H1 (cell line): ENCODE results near the gene NFASC. TPM values are rescaled to one million over a fixed set of nuclear protein-coding genes. Genes with fewer than 3 reads are reported as not detected.
A peak's percentile ranks its signal among the peaks of the same experiment; 100 is the strongest.

Experiments used
- CTCF ChIA-PET: fragments of 300-600 bp; sonication (Branson Sonifier 250); formaldehyde crosslinking; loops from one replicate; lab custom pipeline; 2021; ENCODE audit not compliant: partially characterized antibody; lab: Charles Lee
- POLR2A ChIA-PET: fragments of 300-600 bp; sonication (Branson Sonifier 250); formaldehyde crosslinking; loops from one replicate; lab custom pipeline; 2021; ENCODE audit warnings: inconsistent platforms; ENCODE audit not compliant: partially characterized antibody; lab: Charles Lee
- DNase-seq, 2 experiments: peaks; one replicate each; pipeline versions ENCODE4 v3.0.0 to v3.0.0-alpha.2; 2010 to 2022; ENCODE audit warnings: low spot score in 2 of 2, low read depth in 1 of 2, mixed read lengths in 1 of 2
- FAIRE-seq: peaks from 2 replicates; lab custom pipeline; 2011; peaks lifted over from hg19 to GRCh38; lab: Jason Lieb, UNC
- H2AFZ ChIP-seq: 2 replicates; pipeline ENCODE4 v1.8.1; 2012; ENCODE audit warnings: low read length, inconsistent platforms
- H2AK5ac ChIP-seq: 2 replicates; pipeline ENCODE4 v1.6.1; 2013; ENCODE audit warnings: low read depth, low read length
- H2BK120ac ChIP-seq: replicated peaks from 2 replicates; pipeline ENCODE3; 2013; ENCODE audit warnings: low read depth, low read length, inconsistent platforms
- H2BK12ac ChIP-seq: 2 replicates; pipeline ENCODE4 v1.6.1; 2013; ENCODE audit warnings: low read depth, low read length
- H2BK15ac ChIP-seq: 2 replicates; pipeline ENCODE4 v1.6.1; 2013; ENCODE audit warnings: low read length
- H2BK20ac ChIP-seq: 2 replicates; pipeline ENCODE4 v1.6.1; 2013; ENCODE audit warnings: low read length
- H2BK5ac ChIP-seq: 2 replicates; pipeline ENCODE4 v1.6.1; 2013; ENCODE audit warnings: low read depth, low read length
- H3K14ac ChIP-seq: 2 replicates; pipeline ENCODE4 v1.6.1; 2013; ENCODE audit warnings: inconsistent platforms; ENCODE audit not compliant: insufficient read length
- H3K18ac ChIP-seq: 2 replicates; pipeline ENCODE4 v1.6.1; 2013; ENCODE audit warnings: low read length; ENCODE audit errors: extremely low read depth
- H3K23ac ChIP-seq: 2 replicates; pipeline ENCODE4 v1.6.1; 2013; ENCODE audit warnings: inconsistent platforms; ENCODE audit not compliant: insufficient read length
- H3K23me2 ChIP-seq: 2 replicates; pipeline ENCODE4 v1.6.1; 2013; ENCODE audit warnings: low read depth, low read length
- H3K27ac ChIP-seq: 2 replicates; pipeline ENCODE4 v1.6.1; 2011; ENCODE audit warnings: low read depth, low read length, inconsistent platforms
- H3K27me3 ChIP-seq, 4 experiments: replicated peaks in 1 of 4; 1 replicate in 1 of 4; 2 replicates in 3 of 4; pipeline versions ENCODE4 v1.6.1 to v1.8.1; 2011 to 2013; ENCODE audit warnings: low read length in 3 of 4, mild to moderate bottlenecking in 3 of 4, inconsistent platforms in 2 of 4, mixed read lengths in 2 of 4, moderate library complexity in 1 of 4; ENCODE audit not compliant: control insufficient read depth in 3 of 4, insufficient read depth in 3 of 4; ENCODE audit errors: extremely low read depth in 1 of 4
- H3K36me3 ChIP-seq, 4 experiments: 2 replicates each; pipeline versions ENCODE4 v1.6.1 to v1.8.1; 2011 to 2013; ENCODE audit warnings: mild to moderate bottlenecking in 4 of 4, low read length in 3 of 4, moderate library complexity in 2 of 4, control low read depth in 1 of 4, inconsistent platforms in 1 of 4; ENCODE audit not compliant: insufficient read depth in 4 of 4, control insufficient read depth in 2 of 4
- H3K4ac ChIP-seq: replicated peaks from 2 replicates; pipeline ENCODE3; 2013; ENCODE audit warnings: low read length, low read depth, mixed read lengths, inconsistent platforms; ENCODE audit not compliant: insufficient read length
- H3K4me1 ChIP-seq, 4 experiments: replicated peaks in 1 of 4; 1 replicate in 1 of 4; 2 replicates in 3 of 4; pipeline versions ENCODE4 v1.6.1 to v1.8.1; 2011 to 2013; ENCODE audit warnings: low read length in 3 of 4, inconsistent platforms in 2 of 4, mixed read lengths in 1 of 4; ENCODE audit not compliant: insufficient read depth in 4 of 4, control insufficient read depth in 3 of 4
- H3K4me2 ChIP-seq, 2 experiments: 2 replicates each; pipeline versions ENCODE4 v1.6.1 to v1.8.1; 2011 to 2013; ENCODE audit warnings: low read depth in 2 of 2, low read length in 2 of 2, control low read depth in 1 of 2, inconsistent platforms in 1 of 2, mild to moderate bottlenecking in 1 of 2; ENCODE audit not compliant: insufficient read depth in 1 of 2
- H3K4me3 ChIP-seq, 4 experiments: fragments of 200-600, 300-600 bp in 1 of 4; sonication (generic), shearing (Covaris generic), sonication (Bioruptor Twin) in 1 of 4; 2 replicates each; pipeline versions ENCODE4 v1.5.1 to v1.8.1; 2011 to 2016; ENCODE audit warnings: low read length in 4 of 4, low read depth in 3 of 4, control low read depth in 2 of 4, inconsistent platforms in 2 of 4, mild to moderate bottlenecking in 2 of 4, mixed read lengths in 1 of 4, moderate library complexity in 1 of 4; ENCODE audit not compliant: insufficient read depth in 2 of 4; ENCODE audit errors: extremely low read depth in 1 of 4
- H3K56ac ChIP-seq: replicated peaks from 2 replicates; pipeline ENCODE3; 2013; ENCODE audit warnings: low read depth, mild to moderate bottlenecking, mixed read lengths, low read length, inconsistent platforms; ENCODE audit not compliant: insufficient read length
- H3K79me1 ChIP-seq: 2 replicates; pipeline ENCODE4 v1.6.1; 2013; ENCODE audit warnings: low read depth, low read length, control low read depth
- H3K79me2 ChIP-seq, 2 experiments: 2 replicates each; pipeline versions ENCODE4 v1.6.1 to v1.8.1; 2012 to 2013; ENCODE audit warnings: low read length in 2 of 2, mild to moderate bottlenecking in 2 of 2, inconsistent platforms in 1 of 2; ENCODE audit not compliant: insufficient read depth in 2 of 2, control insufficient read depth in 1 of 2
- H3K9ac ChIP-seq, 4 experiments: replicated peaks in 1 of 4; 1 replicate in 1 of 4; 2 replicates in 3 of 4; pipeline versions ENCODE4 v1.6.1 to v1.8.1; 2011 to 2013; ENCODE audit warnings: low read depth in 3 of 4, low read length in 3 of 4, control low read depth in 2 of 4, mild to moderate bottlenecking in 2 of 4, moderate library complexity in 2 of 4, inconsistent platforms in 1 of 4; ENCODE audit errors: extremely low read depth in 1 of 4
- H3K9me3 ChIP-seq, 2 experiments: 2 replicates each; pipeline versions ENCODE4 v1.6.1 to v1.8.1; 2012 to 2013; ENCODE audit warnings: mild to moderate bottlenecking in 2 of 2, moderate library complexity in 2 of 2, control low read depth in 1 of 2, inconsistent platforms in 1 of 2, low read depth in 1 of 2, low read length in 1 of 2, mixed read lengths in 1 of 2; ENCODE audit not compliant: insufficient read depth in 2 of 2
- H4K20me1 ChIP-seq, 2 experiments: replicated peaks in 1 of 2; 2 replicates each; pipeline versions ENCODE3 to v1.8.1; 2011 to 2013; ENCODE audit warnings: inconsistent platforms in 2 of 2, low read length in 2 of 2, mild to moderate bottlenecking in 1 of 2; ENCODE audit not compliant: insufficient read depth in 2 of 2, control insufficient read depth in 1 of 2
- H4K5ac ChIP-seq: 2 replicates; pipeline ENCODE4 v1.6.1; 2013; ENCODE audit warnings: low read length, low read depth, mixed read lengths, inconsistent platforms; ENCODE audit not compliant: insufficient read length
- H4K8ac ChIP-seq: 2 replicates; pipeline ENCODE4 v1.8.0; 2013; ENCODE audit warnings: mild to moderate bottlenecking, moderate library complexity, low read length, inconsistent platforms; ENCODE audit not compliant: insufficient read depth; ENCODE audit errors: extremely low read depth
- H4K91ac ChIP-seq: replicated peaks from 2 replicates; pipeline ENCODE3; 2013; ENCODE audit warnings: low read length, mixed read lengths, inconsistent platforms; ENCODE audit not compliant: insufficient read length
- BCL11A ChIP-seq, 2 experiments: IDR thresholded peaks; one replicate each; pipeline ENCODE4 v1.6.1; 2011; ENCODE audit warnings: low read depth in 2 of 2, low read length in 2 of 2, mild to moderate bottlenecking in 2 of 2
- CTCF ChIP-seq, 3 experiments: IDR thresholded peaks; 1 replicate in 2 of 3; 2 replicates in 1 of 3; pipeline versions ENCODE4 v1.5.1 to v1.6.1; 2011; ENCODE audit warnings: low read length in 3 of 3, mild to moderate bottlenecking in 3 of 3, inconsistent platforms in 2 of 3, low read depth in 1 of 3, moderate library complexity in 1 of 3; ENCODE audit not compliant: insufficient read depth in 1 of 3; ENCODE audit errors: control extremely low read depth in 1 of 3
- GABPA ChIP-seq: IDR thresholded peaks from 2 replicates; pipeline ENCODE4 v1.6.1; 2011; ENCODE audit warnings: mild to moderate bottlenecking, low read length, moderate library complexity, borderline replicate concordance; ENCODE audit not compliant: insufficient read depth
- GTF2F1 ChIP-seq: IDR thresholded peaks from 2 replicates; pipeline ENCODE4 v1.6.1; 2012; ENCODE audit warnings: low read depth, low read length, improper control_type of control experiment, borderline replicate concordance
- JUN ChIP-seq: IDR thresholded peaks from 2 replicates; pipeline ENCODE4 v1.6.1; 2011; ENCODE audit warnings: low read depth, mild to moderate bottlenecking, improper control_type of control experiment, low read length
- KDM4A ChIP-seq: IDR thresholded peaks from one replicate; pipeline ENCODE4 v1.7.1; 2012; ENCODE audit warnings: low read depth, mild to moderate bottlenecking, moderate library complexity, low read length, inconsistent platforms; ENCODE audit not compliant: severe bottlenecking
- MAFK ChIP-seq: IDR thresholded peaks from 2 replicates; pipeline ENCODE4 v1.6.1; 2012; ENCODE audit warnings: low read depth, mild to moderate bottlenecking, improper control_type of control experiment, low read length
- NANOG ChIP-seq: IDR thresholded peaks from 2 replicates; pipeline ENCODE4 v1.6.1; 2011; ENCODE audit warnings: low read length, low read depth, mild to moderate bottlenecking, inconsistent platforms; ENCODE audit not compliant: insufficient read depth, poor library complexity, severe bottlenecking
- SP2 ChIP-seq: IDR thresholded peaks from 2 replicates; pipeline ENCODE4 v1.6.1; 2012; ENCODE audit warnings: mild to moderate bottlenecking, low read length, inconsistent platforms
- TAF1 ChIP-seq: IDR thresholded peaks from 2 replicates; pipeline ENCODE4 v1.6.1; 2011; ENCODE audit warnings: mild to moderate bottlenecking, low read depth, low read length
- WGBS, 2 experiments: shearing (Covaris generic) in 1 of 2; methylation state at CpG; one replicate each; pipeline versions ENCODE4 v1.1.6 to v1.1.7; 2013 to 2015; ENCODE audit warnings: low lambda C conversion rate in 2 of 2, mixed read lengths in 2 of 2, inconsistent platforms in 1 of 2, low coverage in 1 of 2, missing lambda C conversion rate in 1 of 2; ENCODE audit not compliant: insufficient replicate concordance in 2 of 2, insufficient coverage in 1 of 2, insufficient read length in 1 of 2; ENCODE audit errors: extremely low coverage in 1 of 2, missing lambda C conversion rate in 1 of 2; 5-methylcytosine and 5-hydroxymethylcytosine counted together
- polyA plus RNA-seq, 7 experiments: library from polyadenylated mRNA; depleted of rRNA in 3 of 7; stranded (reverse) in 5 of 7; unstranded in 2 of 7; fragments of >200 nt in 5 of 7; fragments of 200-250 nt in 2 of 7; gene quantifications; 1 replicate in 5 of 7; 2 replicates in 1 of 7; 4 replicates in 1 of 7; pipeline versions ENCODE4 v1.2.1 to v1.2.3, GENCODE V29; 2011 to 2013; ENCODE audit warnings: missing spikeins in 2 of 7, mixed read lengths in 2 of 7
- total RNA-seq: library from RNA; stranded (reverse); fragmentation: NEBNext Ultra II Directional; extraction: Animal tissue kit (Norgen Biotek cat#: 25700); gene quantifications from 2 replicates; pipeline ENCODE4 v1.2.1, GENCODE V29; 2021

The NFASC gene
- total and polyA plus RNA-seq, 2 of the 8 experiments (the other 6 are each of a cell fraction or from before 2014, with no cell fraction given) = 5.0 to 15.2 TPM

GRCh38 chr1:204990721-204991341 lies 120.2 kb downstream of the NFASC start:
- no peak overlapping the region for H3K27ac ChIP-seq
- no peaks in the 10 kb centered on the region for H3K9me3 ChIP-seq
- peak overlapping the region; percentile 34; the same call in 1 of the 2 replicates for H2AK5ac ChIP-seq
- H2BK120ac ChIP-seq = no peak overlapping the region
- H3K14ac ChIP-seq = no peak overlapping the region
- no peaks in the 10 kb centered on the region for H3K79me2 ChIP-seq
- H4K8ac ChIP-seq = no peak overlapping the region
- no peak overlapping the region for H2AFZ ChIP-seq
- no peaks in the 10 kb centered on the region for H3K36me3 ChIP-seq
- CTCF ChIA-PET = interaction anchor here (1.5 to 33.8 kb wide), 7 partner anchors 10 to 266 kb away, joined by 5 to 1336 read pairs (median 41); partner anchors contain the start of gene TMEM81
- DNase-seq (no peak), FAIRE-seq (no peak)
- peak overlapping the region; percentile 21; the same call in 1 of the 2 replicates for H2BK20ac ChIP-seq
- no peak overlapping the region for H4K5ac ChIP-seq
- no peak overlapping the region for H2BK15ac ChIP-seq
- H3K4me3 ChIP-seq = no peak overlapping the region
- H3K23me2 ChIP-seq = no peaks in the 10 kb centered on the region
- no peak overlapping the region for H3K9ac ChIP-seq
- no peak overlapping the region for H3K18ac ChIP-seq
- H3K23ac ChIP-seq = no peak overlapping the region
- POLR2A ChIA-PET = interaction anchor here (0.9 to 4.1 kb wide), 3 partner anchors 12 to 70 kb away, joined by 3 to 16 read pairs (median 3); no protein-coding TSS in a partner anchor
- H2BK12ac ChIP-seq = peak overlapping the region; percentile 62; the same call in 1 of the 2 replicates
- H3K4me1 ChIP-seq = peaks cover 10 to 27% (median 19%) of the 10 kb centered on the region in 4 experiments
- H4K91ac ChIP-seq = peak overlapping the region; percentile 15
- no peaks in the 10 kb centered on the region for H3K79me1 ChIP-seq
- H3K27me3 ChIP-seq = no peaks in the 10 kb centered on the region; a peak in 1 of 7 replicates
- peak overlapping the region; percentile 11; the same call in 1 of the 2 replicates for H2BK5ac ChIP-seq
- no peak overlapping the region for H3K56ac ChIP-seq
- H3K4me2 ChIP-seq = peak overlapping the region; percentile 8 to 36; a peak in 3 of 4 replicates
- WGBS, 2 experiments = 69% methylated on average over 11 of the region's 11 CpGs; no CpG with 5 or more reads in 1 of the 2 experiments
- peaks cover 0 to 5% of the 10 kb centered on the region in 2 experiments for H4K20me1 ChIP-seq
- peak overlapping the region; percentile 4 for H3K4ac ChIP-seq
- TF ChIP-seq SP2 (no peak), MAFK (no peak), TAF1 (no peak), NANOG (no peak), JUN (no peak), GTF2F1 (no peak), KDM4A (no peak), GABPA (no peak), BCL11A (IDR thresholded peaks at IDR 0.05; ENCODE audit: low read depth in 2 of 2, low read length in 2 of 2) (no peak), CTCF (IDR thresholded peaks at IDR 0.05; ENCODE audit: control extremely low read depth in 1 of 3, insufficient read depth in 1 of 3, low read depth in 1 of 3, low read length in 3 of 3) (no peak)
